Measurements from ENCODE around the gene CDK8.

CDK8 gene

GRCh38 chr13:26213982-26214381, 39.9 kb upstream of the CDK8 start:
- Histone ChIP-seq H3K27ac (ENCODE audit: low read depth, low read length) (no peak overlapping the region), H3K9me2 (replicated peaks; ENCODE audit: control insufficient read depth, low read length) (no peaks in the 10 kb centered on the region), H3K4me1 (ENCODE audit: control insufficient read depth, low read length) (no peaks in the 10 kb centered on the region), H3K79me2 (ENCODE audit: control insufficient read depth, low read length) (no peaks in the 10 kb centered on the region; the same call in 1 of the 2 replicates), H3K4me3 (ENCODE audit: low read length) (no peak overlapping the region), H3F3A (ENCODE audit: control insufficient read depth, insufficient read depth) (0 out of 2 replicates have a peak, but pooled peaks cover 7% of the 10 kb centered on the region), H3K27me3 (ENCODE audit: control insufficient read depth, low read length) (no peaks in the 10 kb centered on the region), H3K36me3 (ENCODE audit: control insufficient read depth, low read length) (peaks cover 87% of the 10 kb centered on the region), H3K4me2 (ENCODE audit: low read length) (no peak overlapping the region), H3K9me3 (ENCODE audit: control insufficient read depth, insufficient read depth, low read length) (no peaks in the 10 kb centered on the region), H4K20me1 (ENCODE audit: control insufficient read depth, insufficient read depth, low read depth, low read length) (no peaks in the 10 kb centered on the region)
- TF ChIP-seq CTCF (IDR thresholded peaks at IDR 0.05; ENCODE audit: low read depth, low read length, poor library complexity, severe bottlenecking): no peak
- no peak for TF ChIP-seq EZH2phosphoT487 (IDR thresholded peaks at IDR 0.05; ENCODE audit: borderline replicate concordance, low read length)

GRCh38 chr13:26216042-26216441, 37.9 kb upstream of the CDK8 start:
- TF ChIP-seq EZH2phosphoT487 (IDR thresholded peaks at IDR 0.05; ENCODE audit: borderline replicate concordance, low read length) (no peak), CTCF (IDR thresholded peaks at IDR 0.05; ENCODE audit: low read depth, low read length, poor library complexity, severe bottlenecking) (no peak)
- Histone ChIP-seq H3K79me2 (ENCODE audit: control insufficient read depth, low read length) (peaks cover 18% of the 10 kb centered on the region), H3K9me3 (ENCODE audit: control insufficient read depth, insufficient read depth, low read length) (no peaks in the 10 kb centered on the region), H3K4me3 (ENCODE audit: low read length) (no peak overlapping the region), H3K36me3 (ENCODE audit: control insufficient read depth, low read length) (peaks cover 94% of the 10 kb centered on the region), H4K20me1 (ENCODE audit: control insufficient read depth, insufficient read depth, low read depth, low read length) (no peaks in the 10 kb centered on the region), H3K4me1 (ENCODE audit: control insufficient read depth, low read length) (peaks cover 18% of the 10 kb centered on the region), H3K27ac (ENCODE audit: low read depth, low read length) (no peak overlapping the region), H3K9me2 (replicated peaks; ENCODE audit: control insufficient read depth, low read length) (no peaks in the 10 kb centered on the region), H3F3A (ENCODE audit: control insufficient read depth, insufficient read depth) (0 out of 2 replicates have a peak, but pooled peaks cover 7% of the 10 kb centered on the region), H3K4me2 (ENCODE audit: low read length) (no peak overlapping the region), H3K27me3 (ENCODE audit: control insufficient read depth, low read length) (no peaks in the 10 kb centered on the region)

GRCh38 chr13:26219726-26220125, 34.2 kb upstream of the CDK8 start:
- H3K27me3 ChIP-seq (ENCODE audit: control insufficient read depth, low read length): no peaks in the 10 kb centered on the region
- H3K36me3 ChIP-seq (ENCODE audit: control insufficient read depth, low read length): peaks cover 67% of the 10 kb centered on the region
- H3K27ac ChIP-seq (ENCODE audit: low read depth, low read length): no peak overlapping the region
- peaks cover 27% of the 10 kb centered on the region for H3K4me1 ChIP-seq (ENCODE audit: control insufficient read depth, low read length)
- H3K9me3 ChIP-seq (ENCODE audit: control insufficient read depth, insufficient read depth, low read length): no peaks in the 10 kb centered on the region
- H3F3A ChIP-seq (ENCODE audit: control insufficient read depth, insufficient read depth): no peaks in the 10 kb centered on the region
- peak overlapping the region; percentile 87 for H3K4me2 ChIP-seq (ENCODE audit: low read length)
- H4K20me1 ChIP-seq (ENCODE audit: control insufficient read depth, insufficient read depth, low read depth, low read length): no peaks in the 10 kb centered on the region
- H3K79me2 ChIP-seq (ENCODE audit: control insufficient read depth, low read length): peaks cover 25% of the 10 kb centered on the region
- H3K9me2 ChIP-seq (replicated peaks; ENCODE audit: control insufficient read depth, low read length): no peaks in the 10 kb centered on the region
- peak overlapping the region; percentile 90 for H3K4me3 ChIP-seq (ENCODE audit: low read length)
- no peak for TF ChIP-seq EZH2phosphoT487 (IDR thresholded peaks at IDR 0.05; ENCODE audit: borderline replicate concordance, low read length)
- TF ChIP-seq CTCF (IDR thresholded peaks at IDR 0.05; ENCODE audit: low read depth, low read length, poor library complexity, severe bottlenecking): no peak
